ENCODE results near the gene SCN3A.

Gene SCN3A

GRCh38 chr2:165163761-165164160 lies 40.1 kb downstream of the SCN3A start:
- no peak overlapping the region for H3K27ac ChIP-seq
- no peak overlapping the region for H3K4me3 ChIP-seq (ENCODE audit: low read depth, low read length)
- no peaks in the 10 kb centered on the region for H3K79me2 ChIP-seq
- H3K4me2 ChIP-seq (ENCODE audit: low read length), result no peak overlapping the region
- H3K4me1 ChIP-seq, result no peaks in the 10 kb centered on the region
- H3K36me3 ChIP-seq (ENCODE audit: control insufficient read depth, insufficient read depth, low read length), result no peaks in the 10 kb centered on the region
- no peaks in the 10 kb centered on the region for H3K27me3 ChIP-seq (ENCODE audit: control insufficient read depth, insufficient read depth, low read length)
- H2AFZ ChIP-seq, result no peak overlapping the region
- no peak for TF ChIP-seq CTCF (IDR thresholded peaks at IDR 0.05)
- no peaks in the 10 kb centered on the region for H3K9me3 ChIP-seq (ENCODE audit: control insufficient read depth, low read length)
- H3K9ac ChIP-seq, result no peak overlapping the region

- Histone ChIP-seq H3K9ac (no peak overlapping the region), H2AFZ (no peak overlapping the region), H3K79me2 (no peaks in the 10 kb centered on the region), H3K27me3 (ENCODE audit: control insufficient read depth, insufficient read depth, low read length) (no peaks in the 10 kb centered on the region), H3K4me2 (ENCODE audit: low read length) (no peak overlapping the region), H3K4me1 (no peaks in the 10 kb centered on the region), H3K4me3 (ENCODE audit: low read depth, low read length) (no peak overlapping the region), H3K36me3 (ENCODE audit: control insufficient read depth, insufficient read depth, low read length) (no peaks in the 10 kb centered on the region), H3K27ac (no peak overlapping the region), H3K9me3 (ENCODE audit: control insufficient read depth, low read length) (no peaks in the 10 kb centered on the region)
- TF ChIP-seq CTCF (IDR thresholded peaks at IDR 0.05), result no peak
Observed at GRCh38 chr2:165162466-165162865, 41.4 kb downstream of the SCN3A start.

GRCh38 chr2:165161510-165161909 lies 42.3 kb downstream of the SCN3A start:
- Histone ChIP-seq H3K4me1 (no peaks in the 10 kb centered on the region), H3K4me2 (ENCODE audit: low read length) (no peak overlapping the region), H3K9ac (no peak overlapping the region), H3K9me3 (ENCODE audit: control insufficient read depth, low read length) (no peaks in the 10 kb centered on the region), H3K36me3 (ENCODE audit: control insufficient read depth, insufficient read depth, low read length) (no peaks in the 10 kb centered on the region), H3K27me3 (ENCODE audit: control insufficient read depth, insufficient read depth, low read length) (no peaks in the 10 kb centered on the region), H2AFZ (no peak overlapping the region), H3K4me3 (ENCODE audit: low read depth, low read length) (no peak overlapping the region), H3K27ac (no peak overlapping the region), H3K79me2 (no peaks in the 10 kb centered on the region)
- TF ChIP-seq CTCF (IDR thresholded peaks at IDR 0.05), result no peak

- Histone ChIP-seq H3K79me2 (no peaks in the 10 kb centered on the region), H3K27ac (no peak overlapping the region), H3K9ac (no peak overlapping the region), H3K9me3 (ENCODE audit: control insufficient read depth, low read length) (no peaks in the 10 kb centered on the region), H3K36me3 (ENCODE audit: control insufficient read depth, insufficient read depth, low read length) (no peaks in the 10 kb centered on the region), H3K4me1 (no peaks in the 10 kb centered on the region), H2AFZ (no peak overlapping the region), H3K27me3 (ENCODE audit: control insufficient read depth, insufficient read depth, low read length) (no peaks in the 10 kb centered on the region), H3K4me2 (ENCODE audit: low read length) (no peak overlapping the region), H3K4me3 (ENCODE audit: low read depth, low read length) (no peak overlapping the region)
- TF ChIP-seq CTCF (IDR thresholded peaks at IDR 0.05), result no peak
Observed at GRCh38 chr2:165157160-165157559, 46.7 kb downstream of the SCN3A start.

- Histone ChIP-seq H2AFZ (no peak overlapping the region), H3K9ac (no peak overlapping the region), H3K36me3 (ENCODE audit: control insufficient read depth, insufficient read depth, low read length) (no peaks in the 10 kb centered on the region), H3K4me1 (no peaks in the 10 kb centered on the region), H3K79me2 (no peaks in the 10 kb centered on the region), H3K9me3 (ENCODE audit: control insufficient read depth, low read length) (no peaks in the 10 kb centered on the region), H3K27ac (no peak overlapping the region), H3K27me3 (ENCODE audit: control insufficient read depth, insufficient read depth, low read length) (no peaks in the 10 kb centered on the region), H3K4me3 (ENCODE audit: low read depth, low read length) (no peak overlapping the region), H3K4me2 (ENCODE audit: low read length) (no peak overlapping the region)
- no peak for TF ChIP-seq CTCF (IDR thresholded peaks at IDR 0.05)
Observed at GRCh38 chr2:165155152-165155551, 48.7 kb downstream of the SCN3A start.
